NCI-H187 treated with DMSO at 0.1 percent for 48 hours (cell line): ENCODE results near the gene ETV6.

Experiments used
- DNase-seq: peaks from one replicate; lab custom pipeline; 2025; lab: John Stamatoyannopoulos, UW

Gene ETV6

GRCh38 chr12:11694528-11694927 lies 45.1 kb downstream of the ETV6 start:
- DNase-seq, result no peak

GRCh38 chr12:11695321-11695720 lies 45.8 kb downstream of the ETV6 start:
- DNase-seq, result no peak

- DNase-seq, result no peak
Observed at GRCh38 chr12:11696084-11696483, 46.6 kb downstream of the ETV6 start.

DNA sequence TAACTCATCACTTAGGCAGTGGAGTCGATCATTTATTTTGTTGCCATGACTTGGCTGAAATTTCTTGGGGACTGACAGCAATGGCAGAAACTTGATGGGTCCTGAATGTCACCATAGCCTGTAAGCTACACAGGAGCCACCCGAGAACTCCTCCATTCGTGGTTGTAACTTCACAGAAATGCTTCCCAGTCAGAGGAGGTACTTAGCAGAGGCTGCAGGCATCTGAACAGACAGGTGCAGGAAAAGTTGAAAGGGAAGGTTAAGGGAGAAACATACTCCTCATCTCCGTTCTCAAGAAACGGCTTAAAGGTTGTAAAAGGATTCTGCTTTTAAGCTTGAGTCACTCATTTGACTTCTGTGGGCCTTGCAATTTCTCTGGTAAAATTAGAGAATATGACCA lies 47.7 kb downstream of the ETV6 start:
- DNase-seq, result no peak

- no peak for DNase-seq
Observed at GRCh38 chr12:11697670-11698387, 48.4 kb downstream of the ETV6 start.

DNA sequence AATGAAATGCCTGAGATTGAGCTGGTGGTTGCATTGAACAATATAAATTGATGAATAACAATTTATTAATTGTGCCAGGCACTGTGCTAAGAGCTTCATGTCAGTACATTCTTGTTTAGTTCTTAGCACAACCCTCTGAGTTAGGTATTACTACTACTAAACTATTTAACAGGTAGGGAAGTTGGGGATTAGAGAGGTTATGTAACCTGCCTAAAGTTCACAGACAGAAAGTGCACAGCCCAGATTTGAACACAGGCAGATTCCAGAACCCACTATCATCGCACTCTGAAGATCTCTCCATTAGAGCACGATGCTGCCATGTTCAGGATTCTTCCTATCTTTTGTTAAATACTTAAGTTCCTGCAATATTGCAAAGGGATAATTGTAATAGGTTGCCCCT lies 49.3 kb downstream of the ETV6 start:
- DNase-seq, result no peak

- no peak for DNase-seq
Observed at GRCh38 chr12:11701433-11701832, 52.0 kb downstream of the ETV6 start.

DNA sequence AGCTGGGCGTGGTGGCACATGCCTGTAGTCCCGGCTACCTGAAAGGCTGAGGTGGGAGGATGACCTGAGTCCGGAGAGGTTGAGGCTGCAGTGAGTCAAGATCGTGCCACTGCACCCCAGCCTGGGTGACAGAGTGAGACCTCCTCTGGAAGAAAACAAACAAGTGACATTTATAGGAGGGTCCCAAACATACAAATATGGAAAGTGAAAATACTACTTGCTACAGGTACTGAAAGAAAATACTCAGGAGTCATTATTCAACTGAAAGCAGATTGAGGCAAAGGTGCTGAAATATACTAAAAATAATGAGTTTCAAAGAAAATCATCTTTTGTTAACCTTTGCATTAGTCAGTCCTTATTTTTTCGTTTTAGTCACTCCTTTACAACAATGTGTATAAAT lies 53.5 kb downstream of the ETV6 start:
- no peak for DNase-seq

GRCh38 chr12:11703378-11703777 lies 53.9 kb downstream of the ETV6 start:
- no peak for DNase-seq

- no peak for DNase-seq
Observed at GRCh38 chr12:11704089-11704488, 54.6 kb downstream of the ETV6 start.

GRCh38 chr12:11705010-11705409 lies 55.5 kb downstream of the ETV6 start:
- no peak for DNase-seq

GRCh38 chr12:11706509-11707379 lies 57.3 kb downstream of the ETV6 start:
- DNase-seq, result no peak

DNA sequence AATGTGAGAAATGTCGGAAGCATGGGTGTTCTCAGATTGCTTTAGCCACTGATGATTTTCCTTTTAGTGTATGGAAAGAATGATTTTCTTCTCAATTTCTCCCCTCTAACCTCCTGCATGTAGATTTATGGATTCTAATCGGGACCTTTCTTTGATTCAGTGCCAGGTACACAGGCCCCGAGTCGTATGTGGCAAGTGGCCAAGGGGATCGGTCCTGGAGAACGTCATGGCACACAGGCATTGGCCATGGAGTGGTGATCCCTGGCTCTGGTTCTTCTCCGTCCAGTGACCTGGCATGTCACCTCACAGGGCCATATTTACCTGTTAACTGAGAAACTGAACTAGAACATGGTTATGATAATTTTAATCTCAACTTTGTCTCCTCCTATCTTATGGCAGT lies 58.1 kb downstream of the ETV6 start:
- DNase-seq, result no peak

DNA sequence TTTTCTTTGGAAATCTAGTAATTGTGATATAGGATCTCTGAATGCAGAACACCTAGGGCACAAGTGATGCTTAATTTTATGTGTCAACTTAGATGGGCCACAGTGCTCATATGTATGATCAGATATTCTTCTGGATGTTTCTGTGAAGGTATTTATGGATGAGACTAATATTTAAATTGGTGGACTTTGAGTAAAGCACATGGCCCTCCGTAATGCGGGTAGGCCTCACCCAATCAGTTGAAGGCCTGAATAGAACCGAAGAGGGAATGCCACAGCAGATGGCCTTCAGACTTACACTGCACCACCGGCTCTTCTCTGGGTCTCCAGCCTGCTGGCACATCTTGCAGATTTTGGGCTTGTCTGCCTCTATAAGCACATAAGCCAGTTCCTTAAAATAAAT lies 60.0 kb downstream of the ETV6 start:
- no peak for DNase-seq

GRCh38 chr12:11710431-11710830 lies 61.0 kb downstream of the ETV6 start:
- DNase-seq, result no peak

DNA sequence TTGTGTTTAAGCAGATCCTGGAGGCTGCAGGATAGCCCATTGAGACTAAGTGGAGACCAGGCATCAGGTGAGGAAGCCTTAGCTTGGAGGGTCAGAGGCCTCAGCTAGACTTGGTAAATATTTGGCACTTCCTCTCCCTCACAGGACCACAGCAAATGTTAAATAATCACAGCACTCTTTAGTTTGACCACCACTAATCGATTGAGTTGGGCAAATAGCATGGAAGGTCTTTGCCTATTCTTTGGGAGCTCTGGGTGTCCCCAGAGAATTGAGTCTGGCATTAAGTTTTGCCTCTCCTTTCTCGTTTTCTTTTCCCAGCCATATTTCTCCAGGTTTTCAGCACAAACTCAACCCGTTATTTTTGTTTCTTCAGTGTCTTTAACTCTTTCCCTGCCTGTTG lies 61.4 kb downstream of the ETV6 start:
- no peak for DNase-seq

GRCh38 chr12:11711651-11712327 lies 62.3 kb downstream of the ETV6 start:
- no peak for DNase-seq

DNA sequence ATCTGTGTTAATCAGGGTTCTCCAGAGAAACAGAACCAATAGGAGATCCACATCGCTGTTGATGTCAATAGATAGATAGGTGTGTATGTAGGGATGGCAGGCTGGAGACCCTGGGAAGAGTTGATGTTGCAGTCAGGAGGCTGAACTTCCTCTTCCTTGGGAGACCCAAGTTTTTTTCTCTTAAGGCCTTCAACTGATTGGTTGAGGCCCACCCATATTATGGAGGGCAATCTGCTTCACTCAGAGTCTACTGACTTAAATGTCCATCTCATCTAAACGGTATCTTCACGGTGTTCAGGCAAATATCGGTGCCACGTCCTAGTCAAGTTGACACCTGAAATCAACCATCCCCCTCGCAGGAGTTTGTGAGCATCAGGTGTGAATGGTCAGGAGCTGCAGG lies 63.0 kb downstream of the ETV6 start:
- no peak for DNase-seq

DNA sequence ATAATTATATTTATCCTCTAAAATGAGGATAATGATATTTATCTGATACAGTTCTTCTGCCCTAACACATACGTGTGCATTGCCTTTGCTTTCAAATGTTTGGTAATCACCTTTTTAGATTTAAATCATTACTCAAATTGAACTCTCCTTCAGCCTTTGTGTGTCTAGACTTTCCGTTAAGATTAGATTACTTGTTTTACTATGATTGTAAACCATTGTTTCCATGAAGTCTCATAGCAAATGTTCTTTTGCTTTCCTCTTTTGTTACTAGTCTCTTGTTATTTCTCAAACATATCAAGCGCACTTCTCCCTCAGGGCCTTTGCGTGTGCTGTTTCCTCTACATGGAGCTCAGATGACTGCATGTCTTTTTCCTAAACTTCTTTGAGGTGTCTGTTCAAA lies 63.7 kb downstream of the ETV6 start:
- DNase-seq, result no peak

GRCh38 chr12:11714626-11715025 lies 65.2 kb downstream of the ETV6 start:
- DNase-seq, result no peak

DNA sequence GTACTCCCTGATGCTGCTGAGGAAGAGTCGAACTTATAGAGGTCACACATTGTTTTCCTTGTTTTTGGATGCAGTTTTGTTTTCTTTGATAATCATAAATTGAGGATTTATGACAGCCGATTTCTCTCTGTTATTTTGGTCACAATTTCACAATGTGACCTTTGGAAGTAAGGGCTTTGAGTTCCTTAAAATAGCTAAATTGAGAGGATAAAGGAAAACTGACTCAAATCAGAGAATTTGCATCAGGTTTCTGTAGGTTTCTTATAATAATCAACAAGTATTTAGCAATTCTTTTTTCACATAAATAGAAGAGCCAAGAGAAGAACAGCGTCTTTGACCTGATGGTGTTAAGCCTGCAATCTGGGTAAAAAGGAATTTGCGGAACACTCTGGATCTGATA lies 66.1 kb downstream of the ETV6 start:
- no peak for DNase-seq

- no peak for DNase-seq
Observed at GRCh38 chr12:11716794-11717518, 67.5 kb downstream of the ETV6 start.
